Neural crest cell (in vitro differentiated cells): ENCODE measurements around the gene BAG3. TPM values are rescaled to one million over a fixed set of nuclear protein-coding genes. Genes with fewer than 3 reads are reported as not detected.
A peak's percentile ranks its signal among the peaks of the same experiment; 100 is the strongest.

Source experiments
- DNase-seq: peaks from one replicate; pipeline ENCODE4 v3.0.0; 2021; ENCODE audit warnings: low read depth, mixed read lengths, low spot score
- H3K27ac Mint-ChIP-seq: one replicate; pipeline ENCODE4 v1.8.0; 2021; ENCODE audit warnings: mild to moderate bottlenecking, mixed read lengths; ENCODE audit not compliant: unreplicated experiment
- H3K27me3 Mint-ChIP-seq: 2 replicates; pipeline ENCODE4 v1.8.0; 2021; ENCODE audit warnings: low read depth, mild to moderate bottlenecking, mixed read lengths
- H3K36me3 Mint-ChIP-seq: 2 replicates; pipeline ENCODE4 v1.8.0; 2021; ENCODE audit warnings: low read depth, mild to moderate bottlenecking, mixed read lengths
- H3K4me1 Mint-ChIP-seq: 2 replicates; pipeline ENCODE4 v1.8.0; 2021; ENCODE audit warnings: mixed read lengths
- H3K4me3 Mint-ChIP-seq: one replicate; pipeline ENCODE4 v1.8.0; 2021; ENCODE audit warnings: mild to moderate bottlenecking, mixed read lengths
- H3K9me3 Mint-ChIP-seq: 2 replicates; pipeline ENCODE4 v1.8.0; 2021; ENCODE audit warnings: mixed read lengths
- long read RNA-seq: library from polyadenylated mRNA; unstranded; transcript quantifications from one replicate; pipeline ENCODE4 v2.0.0, GENCODE V29; 2020
- total RNA-seq: library from RNA; stranded (reverse); gene quantifications from 2 replicates; pipeline ENCODE4 v1.2.1, GENCODE V29; 2021
- TF ChIP-seq, protein P1 (sequence below): fragments of 200-600 bp; sonication (generic); conservative IDR thresholded peaks from 2 replicates; pipeline ENCODE4 v1.5.0; 2021; ENCODE audit warnings: antibody characterized with exemption, mild to moderate bottlenecking

BAG3 gene
- 22.3 and 23.3 TPM in 2 replicates for total RNA-seq
- long read RNA-seq, partial matches to known transcripts, result 2 of 4 reads
- long read RNA-seq, other reads (novel, unspliced or antisense), result 2 of 4 reads

DNA sequence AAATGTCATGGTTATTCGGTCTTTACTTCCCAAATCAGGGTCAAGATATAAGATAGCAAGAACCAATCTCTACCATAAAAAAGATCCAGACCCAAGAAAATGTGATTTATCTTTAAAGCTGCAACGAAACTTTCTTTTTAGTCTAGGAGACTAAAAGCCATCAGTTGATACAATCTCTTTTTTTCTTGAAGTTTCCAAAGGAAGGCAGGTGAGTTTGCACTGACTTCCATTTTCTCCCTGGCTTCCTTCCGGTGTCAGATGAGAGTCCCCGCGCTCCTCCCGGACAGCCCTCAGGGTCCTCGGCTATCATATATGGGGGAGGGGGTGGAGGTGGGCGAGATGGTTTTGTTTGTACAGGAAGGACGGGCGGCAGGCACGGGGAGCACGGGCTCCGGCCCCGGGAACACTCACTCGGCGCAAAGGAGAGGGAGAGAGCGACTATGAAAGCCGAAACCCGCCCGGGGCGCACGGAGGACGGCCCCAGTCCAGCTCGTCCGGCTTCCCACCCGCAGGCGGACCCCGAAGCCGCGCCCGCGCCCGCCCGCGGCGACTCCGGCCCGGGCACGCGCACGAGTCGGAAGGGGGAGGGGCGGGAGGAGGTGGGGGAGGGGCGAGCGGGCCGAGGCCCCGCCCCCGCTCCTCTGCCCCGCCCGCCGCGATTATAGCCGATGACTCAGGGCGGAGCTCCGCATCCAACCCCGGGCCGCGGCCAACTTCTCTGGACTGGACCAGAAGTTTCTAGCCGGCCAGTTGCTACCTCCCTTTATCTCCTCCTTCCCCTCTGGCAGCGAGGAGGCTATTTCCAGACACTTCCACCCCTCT is at the start of gene BAG3:
Gene BAG3 (plus strand): TSS at position 689 of the 822 bp plus-strand sequence. CDS start 296 bp downstream, outside the sequence.
- peak; percentile 79 for DNase-seq
- Mint-ChIP-seq H3K4me3 (peak within 1 kb of the TSS; percentile 95), H3K36me3 (no peaks in the 10 kb centered on the region), H3K9me3 (no peaks in the 10 kb centered on the region), H3K4me1 (peaks cover 46% of the 10 kb centered on the region), H3K27me3 (no peaks in the 10 kb centered on the region), H3K27ac (peak within 1 kb of the TSS; percentile 91)
- TF ChIP-seq, protein P1, sequence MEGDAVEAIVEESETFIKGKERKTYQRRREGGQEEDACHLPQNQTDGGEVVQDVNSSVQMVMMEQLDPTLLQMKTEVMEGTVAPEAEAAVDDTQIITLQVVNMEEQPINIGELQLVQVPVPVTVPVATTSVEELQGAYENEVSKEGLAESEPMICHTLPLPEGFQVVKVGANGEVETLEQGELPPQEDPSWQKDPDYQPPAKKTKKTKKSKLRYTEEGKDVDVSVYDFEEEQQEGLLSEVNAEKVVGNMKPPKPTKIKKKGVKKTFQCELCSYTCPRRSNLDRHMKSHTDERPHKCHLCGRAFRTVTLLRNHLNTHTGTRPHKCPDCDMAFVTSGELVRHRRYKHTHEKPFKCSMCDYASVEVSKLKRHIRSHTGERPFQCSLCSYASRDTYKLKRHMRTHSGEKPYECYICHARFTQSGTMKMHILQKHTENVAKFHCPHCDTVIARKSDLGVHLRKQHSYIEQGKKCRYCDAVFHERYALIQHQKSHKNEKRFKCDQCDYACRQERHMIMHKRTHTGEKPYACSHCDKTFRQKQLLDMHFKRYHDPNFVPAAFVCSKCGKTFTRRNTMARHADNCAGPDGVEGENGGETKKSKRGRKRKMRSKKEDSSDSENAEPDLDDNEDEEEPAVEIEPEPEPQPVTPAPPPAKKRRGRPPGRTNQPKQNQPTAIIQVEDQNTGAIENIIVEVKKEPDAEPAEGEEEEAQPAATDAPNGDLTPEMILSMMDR, result no peak

DNA sequence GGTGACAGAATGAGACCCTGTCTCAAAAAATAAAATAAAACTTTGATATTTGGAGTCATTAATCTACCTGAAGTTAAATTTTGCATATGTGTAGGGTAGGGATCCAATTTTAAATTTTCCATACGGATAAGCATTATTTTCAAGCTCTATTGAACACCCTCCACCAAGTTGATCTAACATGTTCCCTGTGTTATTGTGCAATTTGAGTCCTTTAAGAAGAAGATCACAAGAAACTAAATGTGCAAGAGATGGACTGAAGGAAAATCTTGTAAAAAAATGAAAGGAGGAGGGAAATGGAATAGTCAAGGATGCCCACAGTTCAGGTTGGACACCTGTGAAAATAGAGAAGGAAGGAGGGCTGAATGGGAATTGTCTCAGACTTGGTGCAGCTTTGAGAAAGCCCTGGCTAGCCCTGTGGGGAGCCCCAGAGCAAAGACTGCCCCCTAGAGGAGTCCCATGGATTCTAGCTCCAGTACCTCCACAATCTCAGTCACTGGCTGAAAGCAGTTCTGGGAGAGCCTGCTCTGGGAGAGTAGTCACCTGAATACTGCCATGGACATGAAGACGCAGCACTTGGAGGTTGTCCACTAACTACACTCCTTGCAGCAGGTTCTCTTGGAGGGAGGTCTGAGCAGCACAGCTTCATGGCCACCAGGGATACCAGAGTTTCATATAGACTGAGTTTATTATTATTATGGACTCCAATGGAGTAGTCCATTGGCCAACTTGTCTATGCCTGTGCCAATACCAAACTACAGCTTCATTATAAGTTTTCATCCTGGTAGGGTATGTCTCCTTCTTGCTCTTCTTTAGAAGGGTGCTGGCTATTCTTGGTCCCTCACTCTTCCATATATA is 48.7 kb upstream of the BAG3 start:
- Mint-ChIP-seq H3K27ac (no peak overlapping the region), H3K4me1 (peaks cover 9% of the 10 kb centered on the region), H3K9me3 (peaks cover 3% of the 10 kb centered on the region), H3K27me3 (no peaks in the 10 kb centered on the region), H3K4me3 (no peak overlapping the region), H3K36me3 (peaks cover 4% of the 10 kb centered on the region)
- no peak for DNase-seq
- TF ChIP-seq, protein P1, result no peak

DNA sequence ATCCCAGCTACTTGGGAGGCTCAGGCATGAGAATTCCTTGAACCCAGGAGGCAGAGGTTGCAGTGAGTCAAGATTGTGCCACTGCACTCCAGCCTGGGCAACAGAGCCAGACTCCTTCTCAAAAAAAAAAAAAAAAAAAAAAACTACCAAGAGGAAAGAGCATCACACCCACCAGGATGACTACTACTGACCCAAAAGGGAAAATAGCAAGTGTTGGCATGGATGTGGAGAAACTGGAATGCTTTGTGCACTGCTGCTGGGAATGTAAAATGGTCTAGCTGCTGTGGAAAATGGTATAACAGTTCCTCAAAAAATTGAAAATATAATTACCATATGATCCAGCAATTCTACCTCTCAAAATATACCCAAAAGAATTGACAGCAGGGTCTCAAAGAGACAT is 46.7 kb upstream of the BAG3 start:
- no peaks in the 10 kb centered on the region for H3K9me3 Mint-ChIP-seq
- no peak for DNase-seq
- H3K36me3 Mint-ChIP-seq, result no peaks in the 10 kb centered on the region
- H3K27ac Mint-ChIP-seq, result no peak overlapping the region
- peaks cover 5% of the 10 kb centered on the region for H3K4me1 Mint-ChIP-seq
- TF ChIP-seq, protein P1, result no peak
- no peak overlapping the region for H3K4me3 Mint-ChIP-seq
- no peaks in the 10 kb centered on the region for H3K27me3 Mint-ChIP-seq

DNA sequence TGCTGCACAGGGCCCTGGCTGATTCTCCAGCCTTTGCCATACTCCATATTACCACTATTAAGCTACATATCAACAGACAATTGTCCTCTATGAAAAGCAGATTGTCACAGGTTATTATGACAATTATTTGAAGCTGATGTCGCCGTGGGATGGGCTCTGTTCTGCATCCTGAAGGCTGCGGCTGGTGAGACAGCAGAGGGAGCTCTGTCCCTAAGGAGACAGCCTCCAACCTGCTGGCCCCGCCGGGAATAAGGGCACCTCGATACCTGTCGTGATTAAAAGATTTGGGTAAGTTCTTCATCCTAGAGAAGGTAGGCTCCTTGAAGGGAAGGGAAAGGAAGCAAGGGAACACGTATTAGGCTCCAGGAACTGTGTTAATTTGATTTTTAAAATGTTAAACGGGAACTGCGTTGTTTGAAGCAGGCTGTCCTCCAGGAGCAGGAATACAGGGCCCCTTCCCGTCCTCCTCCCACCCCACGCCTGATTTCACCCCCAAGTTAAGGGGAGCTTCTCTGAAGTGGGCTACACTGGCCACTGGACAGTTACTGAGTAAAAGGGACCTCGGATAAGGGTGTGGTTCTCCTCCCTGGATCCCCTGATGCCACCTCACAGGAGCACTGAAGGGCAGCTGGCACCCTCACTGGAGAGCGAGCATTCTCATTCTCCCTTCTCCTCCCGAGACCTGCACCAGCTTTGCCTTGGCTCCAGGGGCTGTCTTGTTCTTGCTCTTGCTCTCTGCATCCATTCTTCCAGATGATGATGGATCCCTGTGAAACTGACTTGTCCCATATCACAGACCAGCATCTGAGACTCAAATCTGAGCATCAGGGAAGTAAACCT is 42.6 kb upstream of the BAG3 start:
- Mint-ChIP-seq H3K4me1 (peaks cover 5% of the 10 kb centered on the region), H3K27me3 (no peaks in the 10 kb centered on the region), H3K27ac (no peak overlapping the region), H3K36me3 (no peaks in the 10 kb centered on the region), H3K9me3 (peaks cover 4% of the 10 kb centered on the region), H3K4me3 (no peak overlapping the region)
- TF ChIP-seq, protein P1, result peak; percentile 66
- DNase-seq, result peak; percentile 18

DNA sequence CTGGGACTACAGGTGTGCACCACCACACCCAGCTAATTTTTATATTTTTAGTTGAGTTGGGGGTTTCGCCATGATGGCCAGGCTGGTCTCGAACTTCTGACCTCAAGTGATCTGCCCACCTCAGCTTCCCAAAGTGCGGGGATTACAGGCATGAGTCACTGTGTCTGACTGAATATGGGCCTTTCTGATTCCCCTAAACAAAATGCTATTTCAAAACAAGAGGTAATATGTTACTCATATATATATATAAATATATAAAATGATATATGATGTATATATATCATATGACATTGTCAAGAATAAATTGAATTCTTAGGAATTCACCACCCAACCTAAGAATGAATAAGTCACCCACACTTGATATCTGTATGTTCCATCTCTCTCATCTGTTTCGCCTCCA is 41.7 kb upstream of the BAG3 start:
- peaks cover 5% of the 10 kb centered on the region for H3K4me1 Mint-ChIP-seq
- H3K9me3 Mint-ChIP-seq, result peaks cover 4% of the 10 kb centered on the region
- H3K27me3 Mint-ChIP-seq, result no peaks in the 10 kb centered on the region
- H3K4me3 Mint-ChIP-seq, result no peak overlapping the region
- TF ChIP-seq, protein P1, result no peak
- H3K36me3 Mint-ChIP-seq, result no peaks in the 10 kb centered on the region
- H3K27ac Mint-ChIP-seq, result no peak overlapping the region
- DNase-seq, result no peak
